HEK293T (cell line): ENCODE data around the gene TUBA8.

Source experiments
- ARNT ChIP-seq: fragments of 450-650 bp; IDR thresholded peaks from 2 replicates; pipeline ENCODE4 v1.6.1; 2017; ENCODE audit warnings: mild to moderate bottlenecking
- BHLHE40 ChIP-seq: fragments of 450-650 bp; IDR thresholded peaks from 2 replicates; pipeline ENCODE4 v1.6.1; 2016; ENCODE audit warnings: mild to moderate bottlenecking, moderate library complexity, borderline replicate concordance
- ELF4 ChIP-seq: fragments of 450-650 bp; IDR thresholded peaks from 2 replicates; pipeline ENCODE4 v1.6.1; 2017; ENCODE audit warnings: antibody characterized with exemption
- FOXA1 ChIP-seq: fragments of 450-650 bp; IDR thresholded peaks from 2 replicates; pipeline ENCODE4 v1.6.1; 2016; ENCODE audit warnings: mild to moderate bottlenecking
- FOXK2 ChIP-seq: fragments of 450-650 bp; IDR thresholded peaks from 2 replicates; pipeline ENCODE4 v1.6.1; 2016; ENCODE audit warnings: mild to moderate bottlenecking
- FOXM1 ChIP-seq: fragments of 450-650 bp; IDR thresholded peaks from 2 replicates; pipeline ENCODE4 v1.6.1; 2017; ENCODE audit warnings: mild to moderate bottlenecking, borderline replicate concordance
- HDGF ChIP-seq: fragments of 450-650 bp; IDR thresholded peaks from 2 replicates; pipeline ENCODE4 v1.6.1; 2017; ENCODE audit warnings: antibody characterized with exemption, borderline replicate concordance
- NFRKB ChIP-seq: fragments of 450-650 bp; IDR thresholded peaks from 2 replicates; pipeline ENCODE4 v1.6.1; 2016; ENCODE audit warnings: mild to moderate bottlenecking, moderate library complexity
- SP1 ChIP-seq: fragments of 450-650 bp; IDR thresholded peaks from 2 replicates; pipeline ENCODE4 v1.6.1; 2017
- TARDBP ChIP-seq: fragments of 450-650 bp; IDR thresholded peaks from 2 replicates; pipeline ENCODE4 v1.6.1; 2016
- ZNF384 ChIP-seq: fragments of 450-650 bp; IDR thresholded peaks from 2 replicates; pipeline ENCODE4 v1.6.1; 2016

- TF ChIP-seq HDGF, result no peak
- no peak for TF ChIP-seq ARNT
- no peak for TF ChIP-seq BHLHE40
- TF ChIP-seq NFRKB, result no peak
- TF ChIP-seq TARDBP, result no peak
- TF ChIP-seq ZNF384, result no peak
- no peak for TF ChIP-seq FOXK2
- no peak for TF ChIP-seq FOXM1
- no peak for TF ChIP-seq FOXA1
- TF ChIP-seq SP1, result no peak
- TF ChIP-seq ELF4, result no peak
Measured at GRCh38 chr22:18146389-18146753, 35.8 kb downstream of the TUBA8 start.
